ENCODE measurements around the gene LIPG. TPM values are rescaled to one million over a fixed set of nuclear protein-coding genes. Genes with fewer than 3 reads are reported as not detected.

LIPG gene
- total RNA-seq, 2 donors from 2014 or later, result 2.8 to 30.5 TPM

DNA sequence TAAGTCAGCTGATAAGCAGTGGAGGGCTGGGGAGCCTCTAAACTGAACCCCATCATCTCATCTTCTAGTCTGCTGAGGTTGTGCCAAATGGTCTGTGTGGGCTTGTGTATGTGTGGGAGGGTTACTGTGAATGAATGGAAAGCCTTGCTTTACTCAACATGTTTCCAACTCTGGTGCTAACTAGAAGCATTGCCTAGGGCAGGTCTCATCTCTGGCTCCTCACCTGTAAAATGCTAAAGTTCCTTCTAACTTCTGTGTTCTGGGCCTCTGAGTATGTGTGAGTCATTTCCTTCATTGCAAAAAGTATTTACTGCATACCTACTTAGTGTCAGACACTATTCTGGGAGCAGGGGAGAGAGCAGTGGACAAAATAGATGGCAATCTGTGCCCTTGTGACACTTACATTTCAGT, 1.3 kb downstream of the LIPG start:
- Histone ChIP-seq H3K9me3 (no peaks in the 10 kb centered on the region), H3K36me3 (no peaks in the 10 kb centered on the region), H3K4me3 (no peak overlapping the region), H3K27me3 (replicated peaks; ENCODE audit: insufficient read depth) (no peaks in the 10 kb centered on the region), H3K27ac (no peak overlapping the region), H3K4me1 (ENCODE audit: control insufficient read depth in 1 of 2, low read depth in 2 of 2) (peaks cover 6 to 28% of the 10 kb centered on the region in 2 donors)
- ATAC-seq (ENCODE audit: insufficient number of reproducible peaks, low FRiP score, low read depth) (no peak), DNase-seq (ENCODE audit: low spot score) (no peak)
- TF ChIP-seq, protein P1, sequence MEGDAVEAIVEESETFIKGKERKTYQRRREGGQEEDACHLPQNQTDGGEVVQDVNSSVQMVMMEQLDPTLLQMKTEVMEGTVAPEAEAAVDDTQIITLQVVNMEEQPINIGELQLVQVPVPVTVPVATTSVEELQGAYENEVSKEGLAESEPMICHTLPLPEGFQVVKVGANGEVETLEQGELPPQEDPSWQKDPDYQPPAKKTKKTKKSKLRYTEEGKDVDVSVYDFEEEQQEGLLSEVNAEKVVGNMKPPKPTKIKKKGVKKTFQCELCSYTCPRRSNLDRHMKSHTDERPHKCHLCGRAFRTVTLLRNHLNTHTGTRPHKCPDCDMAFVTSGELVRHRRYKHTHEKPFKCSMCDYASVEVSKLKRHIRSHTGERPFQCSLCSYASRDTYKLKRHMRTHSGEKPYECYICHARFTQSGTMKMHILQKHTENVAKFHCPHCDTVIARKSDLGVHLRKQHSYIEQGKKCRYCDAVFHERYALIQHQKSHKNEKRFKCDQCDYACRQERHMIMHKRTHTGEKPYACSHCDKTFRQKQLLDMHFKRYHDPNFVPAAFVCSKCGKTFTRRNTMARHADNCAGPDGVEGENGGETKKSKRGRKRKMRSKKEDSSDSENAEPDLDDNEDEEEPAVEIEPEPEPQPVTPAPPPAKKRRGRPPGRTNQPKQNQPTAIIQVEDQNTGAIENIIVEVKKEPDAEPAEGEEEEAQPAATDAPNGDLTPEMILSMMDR (IDR thresholded peaks at IDR 0.05), result no peak

DNA sequence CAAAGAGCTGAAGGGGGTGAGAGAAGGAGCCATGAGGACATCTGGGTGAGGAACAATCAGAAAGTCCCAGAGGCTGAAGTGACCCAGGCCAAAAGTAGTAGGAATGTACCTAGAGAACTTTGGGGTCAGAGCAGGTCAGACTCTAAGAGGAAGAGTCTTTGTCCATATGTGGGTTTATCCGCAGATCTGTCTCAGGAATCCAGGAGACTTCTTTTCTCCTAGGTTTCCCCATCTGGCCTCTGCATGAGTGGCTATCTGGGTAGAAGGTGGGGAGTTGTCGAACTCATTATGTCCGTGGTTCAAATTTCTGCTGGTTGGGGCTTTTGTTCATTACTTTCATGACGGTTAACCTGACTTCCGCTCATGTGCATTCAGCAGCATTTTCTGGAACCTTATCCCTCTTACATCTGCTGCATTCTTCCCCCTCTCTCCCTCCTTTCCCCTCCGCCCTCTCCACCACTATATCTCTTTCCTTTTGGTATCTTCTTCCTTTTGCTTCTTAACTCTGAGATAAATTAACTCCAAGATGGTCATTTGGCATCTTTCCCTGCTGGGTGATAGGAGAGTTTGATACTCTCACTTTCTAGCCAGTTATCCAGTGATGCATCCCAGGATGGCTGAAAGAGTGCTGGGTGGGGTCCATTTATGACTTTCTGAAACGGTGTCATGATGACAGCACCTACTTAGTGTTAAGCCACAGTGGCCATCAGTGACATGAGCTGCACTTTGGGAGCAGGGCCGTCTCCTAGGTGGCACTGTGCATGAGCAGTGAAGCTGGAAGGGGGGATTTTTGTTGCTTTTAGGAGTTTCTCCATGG, 2.1 kb downstream of the LIPG start:
- TF ChIP-seq, protein P1 (IDR thresholded peaks at IDR 0.05), result no peak
- Histone ChIP-seq H3K9me3 (no peaks in the 10 kb centered on the region), H3K27ac (no peak overlapping the region), H3K36me3 (no peaks in the 10 kb centered on the region), H3K4me3 (no peak overlapping the region), H3K4me1 (ENCODE audit: control insufficient read depth in 1 of 2, low read depth in 2 of 2) (peaks cover 6 to 28% of the 10 kb centered on the region in 2 donors), H3K27me3 (replicated peaks; ENCODE audit: insufficient read depth) (no peaks in the 10 kb centered on the region)
- ATAC-seq (ENCODE audit: insufficient number of reproducible peaks, low FRiP score, low read depth) (no peak), DNase-seq (ENCODE audit: low spot score) (no peak)

DNA sequence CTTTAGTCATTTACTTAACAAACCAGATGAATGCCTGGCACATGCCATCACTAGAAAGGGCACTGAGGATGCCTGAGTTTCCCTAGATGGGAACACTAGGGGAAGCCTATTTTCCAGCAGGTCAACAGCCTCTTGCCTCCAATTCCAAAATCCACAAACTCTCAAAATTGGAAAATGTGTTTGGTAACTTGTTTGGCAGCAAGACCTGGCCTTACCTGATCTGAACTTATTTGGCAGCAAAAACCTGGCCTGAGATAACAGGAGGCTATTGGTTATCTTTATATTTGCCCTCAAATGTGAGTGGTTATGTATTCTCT, 2.6 kb downstream of the LIPG start:
- Histone ChIP-seq H3K27me3 (replicated peaks; ENCODE audit: insufficient read depth) (no peaks in the 10 kb centered on the region), H3K4me1 (ENCODE audit: control insufficient read depth in 1 of 2, low read depth in 2 of 2) (peaks cover 6 to 28% of the 10 kb centered on the region in 2 donors), H3K9me3 (no peaks in the 10 kb centered on the region), H3K36me3 (no peaks in the 10 kb centered on the region), H3K27ac (no peak overlapping the region), H3K4me3 (no peak overlapping the region)
- TF ChIP-seq, protein P1 (IDR thresholded peaks at IDR 0.05), result no peak
- no peak for DNase-seq (ENCODE audit: low spot score)
- ATAC-seq (ENCODE audit: insufficient number of reproducible peaks, low FRiP score, low read depth), result no peak

DNA sequence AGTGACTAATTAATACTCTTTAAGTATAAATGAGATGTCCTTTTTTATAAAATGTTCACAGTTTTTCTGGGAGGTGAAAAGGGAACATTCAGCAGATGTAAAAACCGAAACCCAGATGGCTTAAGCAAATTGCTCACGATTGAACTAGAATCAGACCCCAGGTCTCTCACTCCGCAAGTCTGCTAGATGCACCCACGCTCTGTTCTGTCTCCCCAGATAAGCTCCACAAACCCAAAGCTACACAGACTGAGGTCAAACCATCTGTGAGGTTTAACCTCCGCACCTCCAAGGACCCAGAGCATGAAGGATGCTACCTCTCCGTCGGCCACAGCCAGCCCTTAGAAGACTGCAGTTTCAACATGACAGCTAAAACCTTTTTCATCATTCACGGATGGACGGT, 3.2 kb downstream of the LIPG start:
- ATAC-seq (ENCODE audit: insufficient number of reproducible peaks, low FRiP score, low read depth), result no peak
- no peak for DNase-seq (ENCODE audit: low spot score)
- peaks cover 6 to 28% of the 10 kb centered on the region in 2 donors for H3K4me1 ChIP-seq (ENCODE audit: control insufficient read depth in 1 of 2, low read depth in 2 of 2)
- no peaks in the 10 kb centered on the region for H3K36me3 ChIP-seq
- H3K27me3 ChIP-seq (replicated peaks; ENCODE audit: insufficient read depth), result no peaks in the 10 kb centered on the region
- no peak overlapping the region for H3K4me3 ChIP-seq
- TF ChIP-seq, protein P1 (IDR thresholded peaks at IDR 0.05), result no peak
- no peaks in the 10 kb centered on the region for H3K9me3 ChIP-seq
- H3K27ac ChIP-seq, result no peak overlapping the region

DNA sequence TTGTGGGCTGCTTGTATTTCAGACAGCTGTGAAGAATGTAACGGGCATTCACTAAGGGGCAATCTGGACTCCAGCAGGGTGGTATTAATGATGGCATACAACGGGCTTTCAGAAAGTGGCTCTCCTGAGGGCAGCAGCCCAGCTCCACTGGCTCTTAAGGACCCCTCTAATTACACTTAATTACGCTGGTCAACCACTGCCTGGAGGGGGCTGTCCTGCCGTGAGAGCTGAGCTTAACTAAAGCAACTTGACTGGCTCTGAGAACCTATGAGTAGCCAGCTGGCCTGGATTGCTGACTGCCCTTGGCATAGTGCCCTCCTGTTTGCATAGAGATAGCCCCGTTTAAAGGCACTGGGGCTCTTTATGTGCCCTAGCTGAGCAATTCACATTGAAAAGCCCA, 3.8 kb downstream of the LIPG start:
- TF ChIP-seq, protein P1 (IDR thresholded peaks at IDR 0.05), result no peak
- DNase-seq (ENCODE audit: low spot score) (no peak), ATAC-seq (ENCODE audit: insufficient number of reproducible peaks, low FRiP score, low read depth) (no peak)
- Histone ChIP-seq H3K4me3 (no peak overlapping the region), H3K36me3 (no peaks in the 10 kb centered on the region), H3K4me1 (ENCODE audit: control insufficient read depth in 1 of 2, low read depth in 2 of 2) (peaks cover 6 to 26% of the 10 kb centered on the region in 2 donors), H3K27me3 (replicated peaks; ENCODE audit: insufficient read depth) (no peaks in the 10 kb centered on the region), H3K27ac (no peak overlapping the region), H3K9me3 (no peaks in the 10 kb centered on the region)

Measured in thoracic aorta (tissue), 2 donors.